ENCODE data around the gene PPARD. TPM values are rescaled to one million over a fixed set of nuclear protein-coding genes. Genes with fewer than 3 reads are reported as not detected.

The PPARD gene
- total and polyA plus RNA-seq, 2 of the 13 experiments (the other 11 are each of a cell fraction or from before 2014, with no cell fraction given): 6.1 to 13.3 TPM

GRCh38 chr6:35473075-35473849 lies 130.9 kb downstream of the PPARD start:
- Histone ChIP-seq H3K9ac (ENCODE audit: insufficient read depth, low read depth, low read length) (no peak overlapping the region), H3K4me3 (replicated peaks in 1 of 3; ENCODE audit: insufficient read depth in 1 of 3, low read depth in 2 of 3, low read length in 3 of 3) (no peak overlapping the region; a peak in 1 of 6 replicates), H3K27ac (ENCODE audit: extremely low read length, insufficient read depth, low read length) (peak overlapping the region; percentile 55), H3K79me2 (ENCODE audit: insufficient read depth, low read length) (peaks cover 29% of the 10 kb centered on the region), H2AFZ (ENCODE audit: low read length) (no peak overlapping the region), H3K36me3 (replicated peaks in 1 of 2; ENCODE audit: control insufficient read depth in 1 of 2, insufficient read depth in 2 of 2, low read length in 2 of 2) (peaks cover 5 to 34% of the 10 kb centered on the region in 2 experiments), H3K9me3 (ENCODE audit: low read length) (no peaks in the 10 kb centered on the region), H4K20me1 (ENCODE audit: insufficient read depth, low read length) (peaks cover 51% of the 10 kb centered on the region), H3K4me2 (ENCODE audit: low read depth, low read length) (no peak overlapping the region), H3K27me3 (ENCODE audit: control insufficient read depth in 1 of 2, insufficient read depth in 2 of 2, low read length in 2 of 2) (no peaks in the 10 kb centered on the region; a peak in 1 of 5 replicates), H3K4me1 (ENCODE audit: insufficient read depth, low read length) (peaks cover 54% of the 10 kb centered on the region)
- in situ Hi-C loops (cut with HindIII; ENCODE audit: extremely low pct_ligation_motif_present, low pct_unique_long_range_greater_than_20kb) (no loop called here), intact Hi-C loops (cut with micrococcal nuclease; ENCODE audit: unreplicated experiment) (no loop called here)
- CTCF ChIA-PET (ENCODE audit: low intra/inter-chr PET ratio, low total read pairs): no interaction called here
- ATAC-seq (peak; percentile 5), FAIRE-seq (no peak), DNase-seq (ENCODE audit: low spot score) (peak; percentile 54)
- POLR2A ChIA-PET: interaction anchor here (0.8 to 9.7 kb wide), 10 partner anchors 13 to 267 kb away, joined by 3 to 88 read pairs (median 5); partner anchors contain the start of genes FANCE and TEAD3
- no TSS peak for BruUV-seq (replicated peaks)
- 84% methylated on average over 9 of the region's 9 CpGs for WGBS (ENCODE audit: low lambda C conversion rate)
- TF ChIP-seq GZF1 (CRISPR knock-in tag; IDR thresholded peaks at IDR 0.05) (peak; percentile 27; the same call in 1 of the 2 replicates), ZNF770 (CRISPR knock-in tag; IDR thresholded peaks at IDR 0.05) (peak; percentile 42; the same call in 1 of the 2 replicates), SMAD1 (CRISPR knock-in tag; IDR thresholded peaks at IDR 0.05; ENCODE audit: borderline replicate concordance, low read depth) (0 out of 2 replicates have a peak, but pooled peaks have one; percentile 30), KMT2A (CRISPR knock-in tag; IDR thresholded peaks at IDR 0.05) (no peak), EP300 (IDR thresholded peaks at IDR 0.05; ENCODE audit: low read depth in 2 of 2, low read length in 2 of 2) (0 out of 4 replicates have a peak, but pooled peaks of 1 of the 2 experiments have one; percentile 8), EP300 (CRISPR knock-in tag; IDR thresholded peaks at IDR 0.05; ENCODE audit: borderline replicate concordance) (no peak), FOSL2 (CRISPR knock-in tag; IDR thresholded peaks at IDR 0.05) (peak; percentile 4; the same call in 1 of the 2 replicates), ZFX (CRISPR knock-in tag; IDR thresholded peaks at IDR 0.05; ENCODE audit: low read depth) (peak; percentile 48), HIVEP1 (CRISPR knock-in tag; IDR thresholded peaks at IDR 0.05) (peak; percentile 36; the same call in 1 of the 2 replicates), POLR2A (IDR thresholded peaks at IDR 0.05; ENCODE audit: insufficient read depth in 1 of 2, low read depth in 2 of 2, low read length in 2 of 2) (peak in 1 of 2 experiments; percentile 39; a peak in 1 of 4 replicates), KMT2B (CRISPR knock-in tag; IDR thresholded peaks at IDR 0.05) (0 out of 2 replicates have a peak, but pooled peaks have one; percentile 40), REXO4 (CRISPR knock-in tag; IDR thresholded peaks at IDR 0.05; ENCODE audit: borderline replicate concordance) (no peak), ZFP62 (CRISPR knock-in tag; IDR thresholded peaks at IDR 0.05) (no peak), TFAP4 (IDR thresholded peaks at IDR 0.05; ENCODE audit: borderline replicate concordance, low read depth) (peak; percentile 21; the same call in 1 of the 2 replicates), ZNF275 (CRISPR knock-in tag; IDR thresholded peaks at IDR 0.05; ENCODE audit: borderline replicate concordance) (0 out of 2 replicates have a peak, but pooled peaks have one; percentile 10), SP4 (CRISPR knock-in tag; IDR thresholded peaks at IDR 0.05) (peak; percentile 42; the same call in 1 of the 2 replicates)

Measured in HepG2 (cell line).